ENCODE data around the gene FAH.

GRCh38 chr15:80211976-80212375 lies 59.2 kb downstream of the FAH start:
- TF ChIP-seq CTCF (conservative IDR thresholded peaks at IDR 0.05; ENCODE audit: low read depth in 2 of 2) (no peak), POLR2AphosphoS5 (IDR thresholded peaks at IDR 0.05; ENCODE audit: low read depth) (no peak), CREB1 (CRISPR knock-in tag; IDR thresholded peaks at IDR 0.05; ENCODE audit: low read depth) (no peak), ETS1 (IDR thresholded peaks at IDR 0.05) (no peak), STAT1 (IDR thresholded peaks at IDR 0.05; ENCODE audit: unreplicated experiment) (no peak)
